ENCODE data around the gene NIT1. TPM values are rescaled to one million over a fixed set of nuclear protein-coding genes. Genes with fewer than 3 reads are reported as not detected.

The NIT1 gene
- total and polyA plus RNA-seq, 11 donors, result 25.8 to 42.7 (median 34.3) TPM

- Histone ChIP-seq H3K9me3 (no peaks in the 10 kb centered on the region), H3K4me3 (no peak overlapping the region)
- WGBS, 4 donors, result 93 to 98% (median 96%) methylated on average over 14 of the region's 14 CpGs
Observed at GRCh38 chr1:161094481-161094880, 23.4 kb upstream of the NIT1 start.

GRCh38 chr1:161095230-161095629 lies 22.7 kb upstream of the NIT1 start:
- Histone ChIP-seq H3K27ac (no peak overlapping the region), H3K4me3 (no peak overlapping the region), H3K4me1 (peaks cover 2 to 35% (median 15%) of the 10 kb centered on the region in 12 donors), H3K9me3 (no peaks in the 10 kb centered on the region), H3K27me3 (no peaks in the 10 kb centered on the region), H3K36me3 (peaks cover 0 to 12% (median 5%) of the 10 kb centered on the region in 9 donors)
- DNase-seq (no peak), ATAC-seq (no peak)
- TF ChIP-seq CTCF (IDR thresholded peaks at IDR 0.05) (no peak), POLR2A (IDR thresholded peaks at IDR 0.05) (no peak)
- intact Hi-C loops (cut with DNase I), result loop anchor here in 6 of 10 donors (5.0 to 10.0 kb wide), 7 partner anchors 48 to 370 kb away; partner anchors contain the start of gene USF1 (in 1 of the 6)
- WGBS, 4 donors, result 90 to 93% (median 91%) methylated on average over 6 of the region's 6 CpGs

More at GRCh38 chr1:161094481-161094880, 23.4 kb upstream of the NIT1 start:
- H3K4me1 ChIP-seq, result peaks cover 2 to 35% (median 15%) of the 10 kb centered on the region in 12 donors
- no peak overlapping the region for H3K27ac ChIP-seq
- intact Hi-C loops (cut with DNase I), result loop anchor here in 3 of 10 donors (10.0 kb wide), 2 partner anchors 260 to 370 kb away; no protein-coding TSS in a partner anchor
- ATAC-seq (no peak), DNase-seq (no peak)
- TF ChIP-seq CTCF (IDR thresholded peaks at IDR 0.05) (no peak), POLR2A (IDR thresholded peaks at IDR 0.05) (no peak)
- no peaks in the 10 kb centered on the region for H3K27me3 ChIP-seq
- H3K36me3 ChIP-seq, result peaks cover 0 to 4% (median 0%) of the 10 kb centered on the region in 9 donors

- no peak for ATAC-seq
- intact Hi-C loops (cut with DNase I), result loop anchor here (2.0 to 10.0 kb wide), 11 partner anchors 37 to 371 kb away; partner anchors contain the start of genes DEDD (in 1 of the 10) and USF1 (in 1 of the 10)
- TF ChIP-seq POLR2A (IDR thresholded peaks at IDR 0.05), result no peak
- TF ChIP-seq CTCF (IDR thresholded peaks at IDR 0.05), result no peak
- 83 to 93% (median 91%) methylated on average over 2 of the region's 2 CpGs for WGBS, 4 donors
- Histone ChIP-seq H3K27ac (peak overlapping the region in 4 of 12 donors; percentile 2 to 50 (median 38)), H3K9me3 (no peaks in the 10 kb centered on the region), H3K36me3 (peaks cover 0 to 20% (median 12%) of the 10 kb centered on the region in 9 donors), H3K27me3 (no peaks in the 10 kb centered on the region), H3K4me3 (no peak overlapping the region), H3K4me1 (peaks cover 2 to 35% (median 17%) of the 10 kb centered on the region in 12 donors)
- DNase-seq, result no peak
Observed at GRCh38 chr1:161096015-161096414, 21.9 kb upstream of the NIT1 start.

- Histone ChIP-seq H3K36me3 (peaks cover 0 to 25% (median 17%) of the 10 kb centered on the region in 9 donors), H3K9me3 (no peaks in the 10 kb centered on the region), H3K4me1 (peaks cover 2 to 35% (median 17%) of the 10 kb centered on the region in 12 donors), H3K4me3 (no peak overlapping the region), H3K27ac (peak overlapping the region in 10 of 12 donors; percentile 2 to 53 (median 42)), H3K27me3 (no peaks in the 10 kb centered on the region)
- TF ChIP-seq POLR2A (IDR thresholded peaks at IDR 0.05) (no peak), CTCF (IDR thresholded peaks at IDR 0.05) (no peak)
- WGBS, 4 donors, result 33 to 47% (median 41%) methylated on average over 1 of the region's 1 CpG
- ATAC-seq (peak in 3 of 4 donors; percentile 32 to 65 (median 54)), DNase-seq (peak in 2 of 5 donors; percentile 54 to 71)
- intact Hi-C loops (cut with DNase I), result loop anchor here (2.0 to 10.0 kb wide), 11 partner anchors 36 to 372 kb away; partner anchors contain the start of genes DEDD (in 1 of the 10) and USF1 (in 1 of the 10)
Observed at GRCh38 chr1:161096530-161096929, 21.4 kb upstream of the NIT1 start.
